Tibial artery (tissue), 4 donors: ENCODE measurements around the gene ZNF398.

Source experiments
- DNase-seq, 2 donors: peaks; one replicate each; pipeline ENCODE4 v3.0.0-alpha.2; 2019
- H3K27ac ChIP-seq, 2 donors: fragments of 200-600 bp; sonication (generic) in 1 of 2; 1 replicate in 1 of 2; 2 replicates in 1 of 2; pipeline ENCODE4 v1.5.1; 2018 to 2019; ENCODE audit warnings: mild to moderate bottlenecking in 1 of 2
- H3K27me3 ChIP-seq, 2 donors: fragments of 200-600 bp; sonication (generic) in 1 of 2; one replicate each; pipeline versions ENCODE4 v1.5.1 to v1.6.0; 2016 to 2019
- H3K36me3 ChIP-seq, 3 donors: fragments of 200-600 bp; sonication (generic) in 2 of 3; one replicate each; pipeline ENCODE4 v1.5.1; 2016 to 2019; ENCODE audit warnings: mild to moderate bottlenecking in 2 of 3
- H3K4me1 ChIP-seq, 4 donors: fragments of 200-600 bp; sonication (generic) in 2 of 4; 1 replicate in 3 of 4; 2 replicates in 1 of 4; pipeline ENCODE4 v1.5.1; 2016 to 2019
- H3K4me3 ChIP-seq, 2 donors: fragments of 200-600 bp; sonication (generic) in 1 of 2; 1 replicate in 1 of 2; 2 replicates in 1 of 2; pipeline ENCODE4 v1.5.1; 2018 to 2019; ENCODE audit warnings: mild to moderate bottlenecking in 2 of 2
- H3K9me3 ChIP-seq, 3 donors: fragments of 200-600 bp; sonication (generic) in 1 of 3; one replicate each; pipeline ENCODE4 v1.5.1; 2016 to 2019
- intact Hi-C: fragments of 100-400 bp; cut with DNase I; formaldehyde crosslinking; loops from one replicate; pipeline ENCODE4 v1.15.0; 2023; ENCODE audit warnings: low total_unique reads
- TF ChIP-seq, protein P1 (sequence below), 2 experiments: fragments of 200-600 bp in 1 of 2; fragments of 450-650 bp in 1 of 2; IDR thresholded peaks; one replicate each; pipeline ENCODE4 v1.5.1; 2017 to 2019; ENCODE audit warnings: antibody characterized with exemption in 2 of 2, mild to moderate bottlenecking in 1 of 2, moderate library complexity in 1 of 2

ZNF398 gene

GRCh38 chr7:149166630-149167352 is 19.5 kb downstream of the ZNF398 start:
- intact Hi-C loops, result no loop called here

GRCh38 chr7:149171892-149172533 is 24.8 kb downstream of the ZNF398 start:
- H3K4me3 ChIP-seq, result no peak overlapping the region
- intact Hi-C loops, result no loop called here
- no peaks in the 10 kb centered on the region for H3K27me3 ChIP-seq
- no peak for DNase-seq
- TF ChIP-seq, protein P1, sequence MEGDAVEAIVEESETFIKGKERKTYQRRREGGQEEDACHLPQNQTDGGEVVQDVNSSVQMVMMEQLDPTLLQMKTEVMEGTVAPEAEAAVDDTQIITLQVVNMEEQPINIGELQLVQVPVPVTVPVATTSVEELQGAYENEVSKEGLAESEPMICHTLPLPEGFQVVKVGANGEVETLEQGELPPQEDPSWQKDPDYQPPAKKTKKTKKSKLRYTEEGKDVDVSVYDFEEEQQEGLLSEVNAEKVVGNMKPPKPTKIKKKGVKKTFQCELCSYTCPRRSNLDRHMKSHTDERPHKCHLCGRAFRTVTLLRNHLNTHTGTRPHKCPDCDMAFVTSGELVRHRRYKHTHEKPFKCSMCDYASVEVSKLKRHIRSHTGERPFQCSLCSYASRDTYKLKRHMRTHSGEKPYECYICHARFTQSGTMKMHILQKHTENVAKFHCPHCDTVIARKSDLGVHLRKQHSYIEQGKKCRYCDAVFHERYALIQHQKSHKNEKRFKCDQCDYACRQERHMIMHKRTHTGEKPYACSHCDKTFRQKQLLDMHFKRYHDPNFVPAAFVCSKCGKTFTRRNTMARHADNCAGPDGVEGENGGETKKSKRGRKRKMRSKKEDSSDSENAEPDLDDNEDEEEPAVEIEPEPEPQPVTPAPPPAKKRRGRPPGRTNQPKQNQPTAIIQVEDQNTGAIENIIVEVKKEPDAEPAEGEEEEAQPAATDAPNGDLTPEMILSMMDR (IDR thresholded peaks at IDR 0.05), result no peak
- H3K4me1 ChIP-seq, result no peaks in the 10 kb centered on the region
- no peaks in the 10 kb centered on the region for H3K9me3 ChIP-seq
- peaks cover 48 to 95% (median 66%) of the 10 kb centered on the region in 3 donors for H3K36me3 ChIP-seq
- H3K27ac ChIP-seq, result no peak overlapping the region

More at GRCh38 chr7:149166630-149167352, 19.5 kb downstream of the ZNF398 start:
- H3K9me3 ChIP-seq, result no peaks in the 10 kb centered on the region
- no peaks in the 10 kb centered on the region for H3K4me1 ChIP-seq
- H3K27ac ChIP-seq, result no peak overlapping the region
- DNase-seq, result no peak
- TF ChIP-seq, protein P1 (IDR thresholded peaks at IDR 0.05), result no peak
- no peak overlapping the region for H3K4me3 ChIP-seq
- no peaks in the 10 kb centered on the region for H3K27me3 ChIP-seq
- peaks cover 68 to 100% (median 72%) of the 10 kb centered on the region in 3 donors for H3K36me3 ChIP-seq

DNA sequence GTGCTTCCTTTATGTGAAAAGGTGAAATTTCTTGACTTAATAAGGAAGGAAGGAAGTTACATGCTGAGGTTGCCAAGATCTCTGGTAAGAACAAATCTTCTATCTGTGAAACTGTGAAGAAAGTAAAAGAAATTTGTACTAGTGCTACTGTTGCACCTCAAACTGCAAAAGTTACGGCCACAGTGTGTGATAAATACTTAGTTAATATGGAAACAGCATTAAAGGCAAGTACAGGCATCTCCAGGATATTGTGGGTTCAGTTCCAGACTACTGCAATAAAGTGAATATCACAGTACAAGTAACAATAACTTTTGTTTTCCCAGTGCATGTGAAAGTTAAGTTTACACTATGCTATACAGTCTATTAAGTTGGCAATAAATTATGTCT is 25.3 kb downstream of the ZNF398 start:
- no peak overlapping the region for H3K4me3 ChIP-seq
- H3K4me1 ChIP-seq, result no peaks in the 10 kb centered on the region
- TF ChIP-seq, protein P1 (IDR thresholded peaks at IDR 0.05), result no peak
- no peak for DNase-seq
- no peaks in the 10 kb centered on the region for H3K9me3 ChIP-seq
- peaks cover 48 to 95% (median 67%) of the 10 kb centered on the region in 3 donors for H3K36me3 ChIP-seq
- no peaks in the 10 kb centered on the region for H3K27me3 ChIP-seq
- intact Hi-C loops, result no loop called here
- no peak overlapping the region for H3K27ac ChIP-seq

- DNase-seq, result no peak
- TF ChIP-seq, protein P1 (IDR thresholded peaks at IDR 0.05), result no peak
- intact Hi-C loops, result no loop called here
- Histone ChIP-seq H3K36me3 (peaks cover 44 to 95% (median 70%) of the 10 kb centered on the region in 3 donors), H3K27ac (no peak overlapping the region), H3K27me3 (no peaks in the 10 kb centered on the region), H3K4me1 (no peaks in the 10 kb centered on the region), H3K9me3 (no peaks in the 10 kb centered on the region), H3K4me3 (no peak overlapping the region)
Measured at GRCh38 chr7:149175150-149175549, 27.9 kb downstream of the ZNF398 start.

- DNase-seq, result no peak
- H3K9me3 ChIP-seq, result no peaks in the 10 kb centered on the region
- TF ChIP-seq, protein P1 (IDR thresholded peaks at IDR 0.05), result no peak
- H3K4me3 ChIP-seq, result no peak overlapping the region
- no peaks in the 10 kb centered on the region for H3K27me3 ChIP-seq
- H3K4me1 ChIP-seq, result peaks cover 0 to 5% (median 0%) of the 10 kb centered on the region in 4 donors
- peaks cover 38 to 79% (median 54%) of the 10 kb centered on the region in 3 donors for H3K36me3 ChIP-seq
- H3K27ac ChIP-seq, result no peak overlapping the region
- intact Hi-C loops, result no loop called here
Measured at GRCh38 chr7:149179241-149179640, 32.0 kb downstream of the ZNF398 start.
